ENCODE measurements around the gene DMWD.

DMWD gene

GRCh38 chr19:45782820-45783785, 9.5 kb downstream of the DMWD start:
- Mint-ChIP-seq H3K9me3 (no peaks in the 10 kb centered on the region), H3K27me3 (peaks cover 33% of the 10 kb centered on the region), H3K36me3 (peaks cover 40% of the 10 kb centered on the region), H3K27ac (no peak overlapping the region), H3K4me3 (no peak overlapping the region), H3K4me1 (peaks cover 31% of the 10 kb centered on the region)
- ATAC-seq: no peak

GRCh38 chr19:45782162-45782691, 10.4 kb downstream of the DMWD start, which contains the start of gene DMPK:
Gene DMPK (minus strand): TSS chr19:45782490. CDS start chr19:45782352, 138 bp downstream.
- Mint-ChIP-seq H3K9me3 (no peaks in the 10 kb centered on the region), H3K4me1 (peaks cover 28% of the 10 kb centered on the region), H3K4me3 (no peak within 1 kb of the TSS), H3K36me3 (peaks cover 34% of the 10 kb centered on the region), H3K27me3 (peaks cover 34% of the 10 kb centered on the region), H3K27ac (no peak within 1 kb of the TSS)
- no peak for ATAC-seq

DNA sequence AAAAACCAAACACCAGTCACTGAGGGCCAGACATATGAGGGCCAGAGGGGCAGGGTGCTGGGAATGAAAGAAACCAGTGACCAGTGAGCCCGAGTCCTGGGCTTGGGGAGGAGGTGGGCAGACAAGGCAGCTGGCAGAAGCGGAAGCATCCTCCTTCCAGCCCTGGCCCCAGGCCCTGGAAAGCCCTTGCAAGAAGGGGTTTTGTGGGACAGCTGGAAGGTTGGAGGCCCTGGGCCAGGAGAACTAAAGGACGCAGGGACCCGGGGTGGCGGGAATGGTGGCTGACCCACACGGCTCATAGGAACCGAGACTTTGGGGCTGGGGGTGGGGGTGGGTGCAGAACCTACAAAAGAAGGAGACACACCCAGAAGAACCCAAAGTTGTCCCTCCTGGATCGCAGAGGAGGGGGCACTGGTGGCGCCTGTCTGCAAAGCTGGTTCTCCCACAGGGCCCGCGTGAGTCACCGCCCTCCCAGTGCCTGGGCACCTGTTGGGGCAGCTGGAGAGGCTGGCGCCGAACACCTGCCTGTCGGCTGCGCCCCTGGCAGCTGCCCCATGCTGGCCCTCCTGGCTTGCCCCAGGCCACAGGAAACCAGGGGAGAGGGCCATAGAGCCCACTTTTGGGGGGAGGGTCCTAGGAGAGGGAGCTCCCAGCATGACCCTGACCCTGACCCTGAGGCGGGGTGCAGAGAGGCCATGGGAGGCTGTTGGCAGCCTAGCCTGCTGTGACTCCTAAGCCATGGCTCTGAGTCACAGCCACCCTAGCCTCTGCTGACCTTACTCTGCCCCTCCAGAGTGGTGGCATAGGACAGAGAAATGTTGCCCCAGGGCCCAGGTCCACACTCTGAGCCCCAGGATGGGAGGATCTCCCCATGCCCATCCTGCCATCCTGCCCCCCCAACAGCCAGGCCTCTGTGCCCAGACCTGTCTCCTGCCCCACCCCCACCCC, 11.2 kb downstream of the DMWD start:
- H3K36me3 Mint-ChIP-seq: peaks cover 37% of the 10 kb centered on the region
- ATAC-seq: no peak
- H3K27ac Mint-ChIP-seq: no peak overlapping the region
- no peak overlapping the region for H3K4me3 Mint-ChIP-seq
- no peaks in the 10 kb centered on the region for H3K9me3 Mint-ChIP-seq
- peaks cover 34% of the 10 kb centered on the region for H3K27me3 Mint-ChIP-seq
- H3K4me1 Mint-ChIP-seq: peaks cover 28% of the 10 kb centered on the region

GRCh38 chr19:45780448-45781213, 12.0 kb downstream of the DMWD start:
- peaks cover 28% of the 10 kb centered on the region for H3K4me1 Mint-ChIP-seq
- no peak overlapping the region for H3K27ac Mint-ChIP-seq
- peaks cover 30% of the 10 kb centered on the region for H3K36me3 Mint-ChIP-seq
- no peak overlapping the region for H3K4me3 Mint-ChIP-seq
- no peak for ATAC-seq
- no peaks in the 10 kb centered on the region for H3K9me3 Mint-ChIP-seq
- H3K27me3 Mint-ChIP-seq: peaks cover 34% of the 10 kb centered on the region

- no peak for ATAC-seq
- H3K4me1 Mint-ChIP-seq: peaks cover 28% of the 10 kb centered on the region
- peaks cover 34% of the 10 kb centered on the region for H3K27me3 Mint-ChIP-seq
- H3K9me3 Mint-ChIP-seq: no peaks in the 10 kb centered on the region
- no peak overlapping the region for H3K4me3 Mint-ChIP-seq
- H3K27ac Mint-ChIP-seq: no peak overlapping the region
- peaks cover 25% of the 10 kb centered on the region for H3K36me3 Mint-ChIP-seq
These were observed 12.5 kb downstream of the DMWD start for GRCh38 chr19:45780146-45780447.

DNA sequence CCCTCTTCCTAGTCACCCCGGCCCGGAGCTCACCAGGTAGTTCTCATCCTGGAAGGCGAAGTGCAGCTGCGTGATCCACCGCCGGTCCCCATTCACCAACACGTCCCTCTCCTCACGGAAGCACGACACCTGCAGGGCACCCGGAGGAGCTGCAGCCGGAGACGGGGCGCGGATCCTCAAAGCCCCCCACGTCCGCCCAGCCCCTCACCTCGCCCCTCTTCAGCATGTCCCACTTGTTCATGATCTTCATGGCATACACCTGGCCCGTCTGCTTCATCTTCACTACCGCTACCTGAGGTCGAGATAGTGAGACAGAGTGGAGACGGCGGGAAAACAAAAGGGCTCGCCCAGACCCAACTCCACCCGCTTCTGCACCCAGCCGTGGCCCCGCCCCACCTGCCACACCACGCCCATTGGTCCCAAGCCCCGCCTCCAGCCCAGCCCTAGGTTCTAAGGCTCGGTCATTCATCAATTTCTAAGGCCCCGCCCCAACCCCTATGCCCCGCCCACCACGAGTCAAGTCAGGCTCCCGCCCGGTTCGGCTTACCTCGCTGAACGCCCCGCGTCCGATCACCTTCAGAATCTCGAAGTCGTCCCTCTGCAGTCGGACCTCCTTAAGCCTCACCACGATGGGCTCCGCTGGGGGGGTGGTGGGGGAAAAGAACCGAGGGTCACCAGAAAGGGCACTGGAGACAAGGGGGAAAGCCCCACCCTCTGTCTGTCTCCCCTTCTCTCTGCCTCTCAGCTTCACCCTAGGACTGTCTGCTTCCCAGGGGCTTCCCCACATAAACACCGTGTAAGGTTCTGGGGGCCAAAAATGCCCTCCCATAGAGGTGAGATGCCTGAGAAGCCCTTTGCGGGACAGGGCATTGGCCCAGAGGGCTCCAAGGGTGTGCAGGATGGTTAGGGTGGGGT, 13.2 kb downstream of the DMWD start:
- Mint-ChIP-seq H3K27ac (peak overlapping the region; percentile 23), H3K27me3 (peaks cover 34% of the 10 kb centered on the region), H3K9me3 (no peaks in the 10 kb centered on the region), H3K36me3 (peaks cover 25% of the 10 kb centered on the region), H3K4me1 (peaks cover 28% of the 10 kb centered on the region), H3K4me3 (peak overlapping the region; percentile 56)
- peak; percentile 91 for ATAC-seq

- peak overlapping the region; percentile 31 for H3K4me3 Mint-ChIP-seq
- H3K9me3 Mint-ChIP-seq: no peaks in the 10 kb centered on the region
- H3K4me1 Mint-ChIP-seq: peaks cover 28% of the 10 kb centered on the region
- no peak for ATAC-seq
- H3K27ac Mint-ChIP-seq: no peak overlapping the region
- H3K27me3 Mint-ChIP-seq: peaks cover 34% of the 10 kb centered on the region
- H3K36me3 Mint-ChIP-seq: peaks cover 18% of the 10 kb centered on the region
These were observed 14.5 kb downstream of the DMWD start for GRCh38 chr19:45778010-45778661.

GRCh38 chr19:45777395-45777961, 15.2 kb downstream of the DMWD start:
- Mint-ChIP-seq H3K9me3 (no peaks in the 10 kb centered on the region), H3K27ac (no peak overlapping the region), H3K27me3 (peaks cover 34% of the 10 kb centered on the region), H3K36me3 (peaks cover 18% of the 10 kb centered on the region), H3K4me3 (no peak overlapping the region), H3K4me1 (peaks cover 30% of the 10 kb centered on the region)
- ATAC-seq: no peak

- Mint-ChIP-seq H3K9me3 (no peaks in the 10 kb centered on the region), H3K4me1 (peaks cover 36% of the 10 kb centered on the region), H3K4me3 (no peak overlapping the region), H3K27me3 (peaks cover 17% of the 10 kb centered on the region), H3K36me3 (peaks cover 18% of the 10 kb centered on the region), H3K27ac (no peak overlapping the region)
- no peak for ATAC-seq
These were observed 17.9 kb downstream of the DMWD start for GRCh38 chr19:45774765-45775164.

- Mint-ChIP-seq H3K4me1 (peaks cover 32% of the 10 kb centered on the region), H3K27me3 (peaks cover 3% of the 10 kb centered on the region), H3K9me3 (no peaks in the 10 kb centered on the region), H3K36me3 (peaks cover 11% of the 10 kb centered on the region), H3K27ac (no peak overlapping the region), H3K4me3 (no peak overlapping the region)
- no peak for ATAC-seq
These were observed 19.3 kb downstream of the DMWD start for GRCh38 chr19:45773384-45773783.

DNA sequence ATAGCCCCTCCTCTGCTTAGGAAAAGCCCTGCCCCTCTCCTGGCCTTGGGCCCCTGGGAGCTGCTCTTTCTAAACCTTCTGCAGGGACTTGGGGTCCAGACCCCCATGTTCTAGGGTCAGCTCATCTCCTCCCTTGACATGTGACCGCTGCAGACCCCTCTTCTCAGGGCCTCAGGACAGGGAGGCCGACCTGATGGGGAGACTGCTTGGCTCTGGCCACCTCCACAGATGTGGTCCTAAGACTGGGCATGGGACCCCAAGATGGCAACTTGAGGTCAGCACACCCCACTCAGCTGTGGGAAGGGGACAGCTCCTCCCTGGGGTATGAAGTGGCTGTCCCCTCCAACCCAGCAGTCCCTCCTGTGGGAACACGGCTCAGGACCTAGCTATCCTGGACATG, 19.7 kb downstream of the DMWD start:
- Mint-ChIP-seq H3K4me1 (peaks cover 33% of the 10 kb centered on the region), H3K4me3 (no peak overlapping the region), H3K9me3 (no peaks in the 10 kb centered on the region), H3K27me3 (no peaks in the 10 kb centered on the region), H3K27ac (no peak overlapping the region), H3K36me3 (peaks cover 11% of the 10 kb centered on the region)
- no peak for ATAC-seq

GRCh38 chr19:45772130-45772840, 20.4 kb downstream of the DMWD start:
- ATAC-seq: no peak
- Mint-ChIP-seq H3K9me3 (no peaks in the 10 kb centered on the region), H3K4me3 (no peak overlapping the region), H3K27ac (no peak overlapping the region), H3K27me3 (peaks cover 5% of the 10 kb centered on the region), H3K36me3 (peaks cover 9% of the 10 kb centered on the region), H3K4me1 (peaks cover 39% of the 10 kb centered on the region)

Data from stimulated activated memory B cell treated with anti-CD40 and anti-IgM and Interleukin-4, amounts not matched to agents 10 μg/mL and 1 μg/mL and 100 μg/mL, for 72 hours (primary cell).